GM19455 (cell line): ENCODE results near the gene DAPK2.

Source experiments
- ATAC-seq: cut with Tn5 transposase; IDR thresholded peaks from one replicate; pipeline ENCODE4 v1.9.1; 2021; ENCODE audit not compliant: unreplicated experiment

The DAPK2 gene

GRCh38 chr15:63945007-63945788 lies 101.1 kb downstream of the DAPK2 start:
- no peak for ATAC-seq

DNA sequence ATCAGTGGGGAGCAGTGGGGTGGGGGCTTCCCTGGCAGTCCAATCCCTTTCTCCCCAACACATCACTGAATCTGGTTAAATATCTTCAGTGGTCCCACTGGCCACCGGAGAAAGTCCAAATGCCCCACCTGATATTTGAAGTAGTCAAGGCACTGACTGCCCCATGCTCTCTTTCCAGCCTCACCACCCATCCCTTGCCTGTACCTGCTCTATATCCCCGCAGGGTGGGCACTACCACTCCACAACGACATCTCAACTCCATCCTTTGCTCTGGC lies 101.7 kb downstream of the DAPK2 start:
- ATAC-seq: no peak

GRCh38 chr15:63943829-63944680 lies 102.2 kb downstream of the DAPK2 start:
- ATAC-seq: no peak

DNA sequence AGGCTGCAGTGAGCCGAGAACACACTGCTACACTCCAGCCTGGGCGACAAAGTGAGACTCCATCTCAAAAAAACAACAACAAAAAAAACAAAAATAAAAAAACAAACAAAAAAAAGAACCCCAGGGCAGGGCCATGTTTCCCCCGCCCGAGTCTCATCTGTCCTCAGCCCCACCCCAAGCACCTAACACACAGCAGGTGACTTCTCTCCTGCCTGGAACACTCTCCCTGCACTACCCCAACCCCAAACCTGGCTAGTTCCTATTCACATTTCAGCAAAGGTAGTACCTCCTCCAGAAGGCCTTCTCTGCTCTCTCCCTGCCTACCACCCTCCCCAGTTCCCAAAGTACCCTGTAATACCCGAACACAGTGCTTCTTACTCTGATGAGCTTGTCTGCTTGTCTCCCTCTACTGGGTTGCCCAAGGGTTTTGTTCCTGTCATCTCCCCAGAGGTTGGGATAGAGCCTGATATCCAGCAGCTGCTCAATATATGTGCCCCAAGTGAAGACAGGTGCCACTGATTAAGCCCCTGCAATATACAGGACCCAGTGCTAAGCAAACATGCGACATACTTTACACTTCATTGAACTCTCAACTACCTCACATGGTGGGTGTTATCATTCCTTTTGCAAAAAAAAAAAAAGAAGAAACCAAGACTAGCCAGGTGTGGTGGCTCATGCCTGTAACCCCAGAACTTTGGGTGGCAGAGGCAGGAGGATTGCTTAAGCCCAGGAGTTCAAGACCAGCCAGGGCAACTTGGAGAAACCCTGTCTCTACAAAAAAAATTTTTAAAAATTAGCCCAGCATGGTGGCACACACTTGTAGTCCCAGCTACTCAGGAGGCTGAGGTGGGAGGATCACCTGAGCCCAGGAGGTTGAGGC lies 103.6 kb downstream of the DAPK2 start:
- no peak for ATAC-seq

- ATAC-seq: no peak
Measured at GRCh38 chr15:63941698-63942465, 104.4 kb downstream of the DAPK2 start.

- no peak for ATAC-seq
Measured at GRCh38 chr15:63940966-63941620, 105.2 kb downstream of the DAPK2 start.

GRCh38 chr15:63939531-63940130 lies 106.7 kb downstream of the DAPK2 start:
- no peak for ATAC-seq

DNA sequence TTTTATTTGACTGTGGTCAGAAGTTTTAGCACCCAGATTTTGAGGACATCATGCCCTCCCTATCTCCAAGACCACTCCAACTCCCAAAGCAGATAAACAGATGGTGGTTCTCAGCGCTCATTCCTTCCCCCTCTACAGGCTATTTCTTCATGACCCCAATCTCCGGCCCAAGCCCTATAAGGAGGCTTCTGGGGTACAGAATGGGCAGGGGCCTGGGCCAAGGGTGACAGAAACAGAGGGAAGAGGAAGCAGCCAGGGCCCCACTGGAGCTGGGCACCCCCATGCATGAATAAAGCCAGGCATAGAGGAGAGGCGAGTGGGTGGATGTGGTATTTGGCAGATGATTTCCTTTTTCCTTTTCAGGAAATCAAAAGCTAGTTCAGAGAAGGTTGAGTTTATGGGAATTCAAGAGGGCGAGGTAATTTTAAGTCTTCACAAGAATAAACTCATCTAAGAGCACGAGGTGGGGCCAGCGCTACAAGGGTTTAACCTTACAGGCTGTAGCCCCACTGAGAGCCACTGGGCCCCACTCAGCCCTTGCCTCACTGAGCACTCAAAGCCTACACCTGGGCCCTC lies 107.7 kb downstream of the DAPK2 start:
- no peak for ATAC-seq

DNA sequence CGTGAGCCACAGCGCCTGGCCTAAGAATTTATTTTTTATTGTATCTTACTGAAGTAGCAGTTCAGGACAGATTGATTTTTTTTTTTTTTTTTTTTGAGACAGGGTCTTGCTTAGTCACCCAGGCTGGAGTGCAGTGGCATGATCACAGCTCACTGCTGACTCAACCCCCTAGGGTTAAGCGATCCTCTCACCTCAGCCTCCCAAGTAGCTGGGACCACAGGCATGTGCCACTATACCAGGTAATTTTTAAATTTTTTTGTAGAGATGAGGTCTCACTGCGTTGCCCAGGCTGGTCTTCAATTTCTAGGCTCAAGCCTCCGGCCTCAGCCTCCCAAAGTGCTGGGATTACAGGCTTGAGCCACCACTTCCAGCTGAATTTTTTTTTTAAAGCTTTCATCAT lies 112.8 kb downstream of the DAPK2 start:
- no peak for ATAC-seq

DNA sequence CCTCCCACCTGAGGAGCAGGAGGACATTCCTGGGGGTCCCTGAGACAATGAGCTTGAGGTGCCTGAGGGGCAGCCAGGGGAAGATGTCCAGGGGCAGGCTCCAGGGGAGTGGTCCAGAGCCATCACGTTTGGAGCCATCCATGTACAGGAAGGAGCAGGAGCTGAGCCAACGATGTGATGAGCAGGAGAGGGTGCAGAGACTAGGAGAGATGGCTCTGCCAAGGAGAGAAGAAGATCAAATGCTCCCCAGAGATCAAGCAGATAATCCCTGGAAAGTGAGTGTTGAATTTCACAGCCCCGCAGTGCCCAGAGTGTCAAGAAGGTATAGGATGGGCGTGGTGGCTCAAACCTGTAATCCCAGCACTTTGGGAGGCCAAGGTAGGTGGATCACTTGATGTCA lies 114.7 kb downstream of the DAPK2 start:
- no peak for ATAC-seq

DNA sequence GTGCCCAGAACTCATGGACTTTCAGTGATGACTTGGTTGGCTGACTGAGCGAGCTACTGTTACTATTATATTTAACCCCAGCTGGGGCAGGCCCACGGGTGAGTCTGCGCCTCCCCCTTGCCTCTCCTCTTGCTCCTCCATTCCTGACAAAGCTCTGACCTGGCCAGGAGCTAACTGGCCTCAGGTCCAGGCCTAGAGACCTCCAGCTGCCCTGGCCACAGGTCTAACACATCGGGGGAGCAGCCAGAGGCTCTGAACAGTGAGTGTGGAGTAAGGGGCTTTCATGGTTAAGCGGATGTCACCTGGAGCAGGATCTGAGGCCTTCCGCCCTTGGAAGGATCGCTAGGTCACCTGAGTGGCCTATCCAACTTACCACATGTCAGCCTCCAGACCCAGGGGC lies 116.3 kb downstream of the DAPK2 start:
- ATAC-seq: no peak

DNA sequence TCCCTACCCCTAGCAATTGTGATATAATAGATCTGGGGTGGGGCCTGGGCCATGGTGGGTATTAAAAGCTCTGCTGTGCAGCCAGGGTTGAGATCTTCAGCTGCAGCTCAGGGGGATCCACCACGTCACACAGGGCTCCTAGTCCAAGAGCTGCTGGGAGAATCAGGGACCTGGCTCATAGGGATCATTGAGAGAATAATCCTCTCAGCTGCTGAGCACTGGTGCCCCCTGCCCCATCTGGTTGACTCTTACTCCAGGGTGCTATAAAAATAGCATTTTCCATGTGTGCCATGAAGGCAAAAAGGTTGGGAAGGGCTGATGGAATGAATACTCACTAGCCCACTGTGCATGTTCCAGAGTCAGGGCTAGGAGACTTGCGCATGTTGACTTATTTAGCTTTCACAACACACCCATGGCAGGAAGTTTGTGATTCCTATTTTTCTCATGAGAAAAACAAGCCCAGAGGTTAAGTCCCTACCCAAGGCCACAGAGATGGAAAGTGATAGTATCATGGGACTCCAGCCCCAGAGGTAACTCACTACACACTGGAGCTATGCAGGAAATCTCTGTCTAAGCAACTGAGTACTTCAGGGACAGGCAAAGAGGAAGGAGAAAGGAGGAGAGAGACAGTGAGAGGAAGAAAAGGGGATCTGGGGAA lies 118.0 kb downstream of the DAPK2 start:
- ATAC-seq: no peak

GRCh38 chr15:63923993-63924950 lies 122.0 kb downstream of the DAPK2 start:
- no peak for ATAC-seq

GRCh38 chr15:63922916-63923315 lies 123.4 kb downstream of the DAPK2 start:
- ATAC-seq: no peak

DNA sequence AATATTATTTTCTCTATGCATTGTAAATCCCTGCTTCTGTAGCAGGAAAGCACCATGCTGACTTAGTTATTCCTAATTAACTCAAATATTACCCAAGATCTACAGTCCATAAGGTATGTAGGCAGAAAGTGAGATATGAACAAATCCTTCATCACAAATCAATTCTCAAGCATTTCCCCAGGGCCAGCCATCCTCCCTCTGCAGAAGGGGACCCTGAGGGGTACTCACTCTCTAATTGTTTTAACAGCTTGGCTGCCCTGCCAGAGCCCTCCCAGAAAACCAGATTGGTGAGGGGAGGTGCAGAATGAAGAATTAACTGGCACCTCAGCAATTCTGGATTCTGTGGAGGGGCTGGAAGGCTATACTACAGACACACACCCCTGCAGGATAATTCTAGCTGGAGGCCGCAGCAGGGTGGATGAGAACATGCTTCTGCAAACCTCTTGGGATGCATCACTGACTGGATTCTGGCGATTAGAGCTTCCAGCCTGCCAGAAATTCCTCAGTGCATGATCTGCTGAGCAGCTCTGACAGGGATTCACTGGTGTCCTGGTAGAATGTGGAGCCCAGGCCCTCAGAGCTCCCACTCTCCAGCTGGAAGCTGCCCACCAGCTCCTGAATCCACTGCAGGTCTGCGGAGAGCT lies 123.9 kb downstream of the DAPK2 start:
- ATAC-seq: no peak

- ATAC-seq: no peak
Measured at GRCh38 chr15:63920504-63921175, 125.6 kb downstream of the DAPK2 start.

GRCh38 chr15:63918901-63919348 lies 127.4 kb downstream of the DAPK2 start:
- ATAC-seq: no peak
